NCI-H1417 treated with DMSO at 0.1 percent for 48 hours (cell line): ENCODE data around the gene OR10A6.

ENCODE experiments used
- DNase-seq: peaks from one replicate; lab custom pipeline; 2025; lab: John Stamatoyannopoulos, UW

Gene OR10A6

GRCh38 chr11:7931168-7931567 lies at the start of gene OR10A6:
OR10A6 (minus strand) TSS chr11:7931268; CDS start chr11:7928662, 2,606 bp downstream.
- DNase-seq = no peak

GRCh38 chr11:7977232-7977917 lies 46.3 kb upstream of the OR10A6 start:
- DNase-seq = no peak

GRCh38 chr11:7974668-7975067 lies 43.6 kb upstream of the OR10A6 start:
- DNase-seq = no peak

GRCh38 chr11:7973011-7973410 lies 41.9 kb upstream of the OR10A6 start:
- DNase-seq = no peak

GRCh38 chr11:7971846-7972245 lies 40.8 kb upstream of the OR10A6 start:
- no peak for DNase-seq

- no peak for DNase-seq
These were observed 38.9 kb upstream of the OR10A6 start for GRCh38 chr11:7969756-7970646.

- no peak for DNase-seq
These were observed 37.6 kb upstream of the OR10A6 start for GRCh38 chr11:7968686-7969085.

GRCh38 chr11:7967826-7968225 lies 36.8 kb upstream of the OR10A6 start:
- no peak for DNase-seq

- DNase-seq = no peak
These were observed 36.0 kb upstream of the OR10A6 start for GRCh38 chr11:7967097-7967496.

GRCh38 chr11:7965386-7965785 lies 34.3 kb upstream of the OR10A6 start, which contains the start of gene NLRP10:
NLRP10 (minus strand) TSS chr11:7965447; CDS start chr11:7963495, 1,952 bp downstream.
- DNase-seq = no peak

- no peak for DNase-seq
These were observed 33.8 kb upstream of the OR10A6 start for GRCh38 chr11:7964873-7965272.

GRCh38 chr11:7964261-7964660 lies 33.2 kb upstream of the OR10A6 start:
- DNase-seq = no peak

- DNase-seq = no peak
These were observed 24.1 kb upstream of the OR10A6 start for GRCh38 chr11:7955191-7955590.

- no peak for DNase-seq
These were observed 18.9 kb upstream of the OR10A6 start for GRCh38 chr11:7949934-7950333.

GRCh38 chr11:7944123-7944522 lies 13.1 kb upstream of the OR10A6 start:
- DNase-seq = no peak

- DNase-seq = no peak
These were observed 10.5 kb upstream of the OR10A6 start, which contains the start of gene OR10A3 for GRCh38 chr11:7941608-7942007. OR10A3 (minus strand) TSS chr11:7941708; CDS start chr11:7939520, 2,188 bp downstream.

GRCh38 chr11:7941146-7941545 lies 10.1 kb upstream of the OR10A6 start:
- no peak for DNase-seq

GRCh38 chr11:7936615-7937014 lies 5.5 kb upstream of the OR10A6 start:
- no peak for DNase-seq

- DNase-seq = no peak
These were observed 3.4 kb downstream of the OR10A6 start for GRCh38 chr11:7927635-7928034.

GRCh38 chr11:7924536-7924935 lies 6.5 kb downstream of the OR10A6 start:
- no peak for DNase-seq

- no peak for DNase-seq
These were observed 12.9 kb downstream of the OR10A6 start for GRCh38 chr11:7918141-7918540.

- DNase-seq = no peak
These were observed 20.1 kb downstream of the OR10A6 start for GRCh38 chr11:7911011-7911410.

GRCh38 chr11:7910286-7910788 lies 20.7 kb downstream of the OR10A6 start:
- DNase-seq = no peak
